ENCODE data around the gene RAF1.

GRCh38 chr3:12628813-12629212 is 35.1 kb downstream of the RAF1 start:
- no peak for TF ChIP-seq CTCF (IDR thresholded peaks at IDR 0.05)
- TF ChIP-seq POLR2A (IDR thresholded peaks at IDR 0.05): no peak

All from tibial nerve (tissue), 3 donors.